ENCODE data around the gene SPNS3. TPM values are rescaled to one million over a fixed set of nuclear protein-coding genes. Genes with fewer than 3 reads are reported as not detected.

The SPNS3 gene, protein sequence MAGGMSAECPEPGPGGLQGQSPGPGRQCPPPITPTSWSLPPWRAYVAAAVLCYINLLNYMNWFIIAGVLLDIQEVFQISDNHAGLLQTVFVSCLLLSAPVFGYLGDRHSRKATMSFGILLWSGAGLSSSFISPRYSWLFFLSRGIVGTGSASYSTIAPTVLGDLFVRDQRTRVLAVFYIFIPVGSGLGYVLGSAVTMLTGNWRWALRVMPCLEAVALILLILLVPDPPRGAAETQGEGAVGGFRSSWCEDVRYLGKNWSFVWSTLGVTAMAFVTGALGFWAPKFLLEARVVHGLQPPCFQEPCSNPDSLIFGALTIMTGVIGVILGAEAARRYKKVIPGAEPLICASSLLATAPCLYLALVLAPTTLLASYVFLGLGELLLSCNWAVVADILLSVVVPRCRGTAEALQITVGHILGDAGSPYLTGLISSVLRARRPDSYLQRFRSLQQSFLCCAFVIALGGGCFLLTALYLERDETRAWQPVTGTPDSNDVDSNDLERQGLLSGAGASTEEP
- polyA plus RNA-seq (not detected in 2 replicates), polyA minus RNA-seq (not detected in 2 replicates)

DNA sequence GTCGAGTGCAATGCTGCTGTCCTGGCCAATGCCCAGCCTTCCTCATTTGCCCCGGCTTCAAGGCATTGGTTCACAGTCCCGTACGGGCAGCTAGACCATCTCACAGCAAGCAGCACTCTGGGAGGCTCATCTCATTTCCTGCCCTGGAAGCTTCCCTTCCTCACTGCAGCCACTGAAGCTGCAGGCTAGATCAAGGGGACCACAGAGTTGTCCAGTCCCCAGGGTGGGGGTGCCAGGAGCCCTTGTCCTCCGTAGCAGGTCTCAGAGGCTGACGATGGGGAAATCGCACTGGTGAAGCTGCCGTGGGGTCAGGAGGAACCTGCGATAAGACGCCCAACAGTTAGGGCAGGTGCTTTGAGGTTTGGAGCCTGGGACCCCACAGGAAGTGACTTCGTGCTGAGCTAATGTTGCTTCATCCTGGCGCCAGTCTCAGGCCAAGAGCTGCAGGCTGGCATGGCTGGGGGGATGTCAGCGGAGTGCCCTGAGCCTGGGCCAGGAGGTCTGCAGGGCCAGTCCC, at the start of gene SPNS3:
Gene SPNS3 (plus strand): TSS at position 426 of the 517 bp plus-strand sequence. CDS start 28 bp downstream, at position 454.
- Histone ChIP-seq H3F3A (ENCODE audit: insufficient read depth, low read length, poor library complexity, severe bottlenecking) (no peaks in the 10 kb centered on the region), H3K4me3 (ENCODE audit: low read length) (no peak within 1 kb of the TSS), H3K27ac (ENCODE audit: low read length) (no peak within 1 kb of the TSS), H3K79me2 (replicated peaks; ENCODE audit: insufficient read depth, low read length) (no peaks in the 10 kb centered on the region), H3K4me2 (ENCODE audit: low read length) (no peak within 1 kb of the TSS), H3K9ac (ENCODE audit: low read length) (no peak within 1 kb of the TSS), H2AFZ (ENCODE audit: low read depth, low read length) (no peak within 1 kb of the TSS), H3K27me3 (ENCODE audit: insufficient read depth, low read depth, low read length) (no peaks in the 10 kb centered on the region), H4K20me1 (ENCODE audit: insufficient read depth) (no peaks in the 10 kb centered on the region), H3K36me3 (ENCODE audit: insufficient read depth, low read length) (no peaks in the 10 kb centered on the region), H3K9me3 (ENCODE audit: low read length) (no peaks in the 10 kb centered on the region), H3K9me2 (ENCODE audit: insufficient read depth, low read length) (no peaks in the 10 kb centered on the region)
- TF ChIP-seq RAD21 (conservative IDR thresholded peaks at IDR 0.05) (no peak), TAF1 (IDR thresholded peaks at IDR 0.05; ENCODE audit: low read depth) (no peak), POLR2AphosphoS5 (IDR thresholded peaks at IDR 0.05) (no peak), SMC3 (conservative IDR thresholded peaks at IDR 0.05; ENCODE audit: poor library complexity) (no peak), EP300 (conservative IDR thresholded peaks at IDR 0.05; ENCODE audit: poor library complexity, severe bottlenecking) (no peak)
- TF ChIP-seq, protein P1, sequence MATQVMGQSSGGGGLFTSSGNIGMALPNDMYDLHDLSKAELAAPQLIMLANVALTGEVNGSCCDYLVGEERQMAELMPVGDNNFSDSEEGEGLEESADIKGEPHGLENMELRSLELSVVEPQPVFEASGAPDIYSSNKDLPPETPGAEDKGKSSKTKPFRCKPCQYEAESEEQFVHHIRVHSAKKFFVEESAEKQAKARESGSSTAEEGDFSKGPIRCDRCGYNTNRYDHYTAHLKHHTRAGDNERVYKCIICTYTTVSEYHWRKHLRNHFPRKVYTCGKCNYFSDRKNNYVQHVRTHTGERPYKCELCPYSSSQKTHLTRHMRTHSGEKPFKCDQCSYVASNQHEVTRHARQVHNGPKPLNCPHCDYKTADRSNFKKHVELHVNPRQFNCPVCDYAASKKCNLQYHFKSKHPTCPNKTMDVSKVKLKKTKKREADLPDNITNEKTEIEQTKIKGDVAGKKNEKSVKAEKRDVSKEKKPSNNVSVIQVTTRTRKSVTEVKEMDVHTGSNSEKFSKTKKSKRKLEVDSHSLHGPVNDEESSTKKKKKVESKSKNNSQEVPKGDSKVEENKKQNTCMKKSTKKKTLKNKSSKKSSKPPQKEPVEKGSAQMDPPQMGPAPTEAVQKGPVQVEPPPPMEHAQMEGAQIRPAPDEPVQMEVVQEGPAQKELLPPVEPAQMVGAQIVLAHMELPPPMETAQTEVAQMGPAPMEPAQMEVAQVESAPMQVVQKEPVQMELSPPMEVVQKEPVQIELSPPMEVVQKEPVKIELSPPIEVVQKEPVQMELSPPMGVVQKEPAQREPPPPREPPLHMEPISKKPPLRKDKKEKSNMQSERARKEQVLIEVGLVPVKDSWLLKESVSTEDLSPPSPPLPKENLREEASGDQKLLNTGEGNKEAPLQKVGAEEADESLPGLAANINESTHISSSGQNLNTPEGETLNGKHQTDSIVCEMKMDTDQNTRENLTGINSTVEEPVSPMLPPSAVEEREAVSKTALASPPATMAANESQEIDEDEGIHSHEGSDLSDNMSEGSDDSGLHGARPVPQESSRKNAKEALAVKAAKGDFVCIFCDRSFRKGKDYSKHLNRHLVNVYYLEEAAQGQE (IDR thresholded peaks at IDR 0.05; ENCODE audit: borderline replicate concordance), result no peak
- TF ChIP-seq, protein P2, sequence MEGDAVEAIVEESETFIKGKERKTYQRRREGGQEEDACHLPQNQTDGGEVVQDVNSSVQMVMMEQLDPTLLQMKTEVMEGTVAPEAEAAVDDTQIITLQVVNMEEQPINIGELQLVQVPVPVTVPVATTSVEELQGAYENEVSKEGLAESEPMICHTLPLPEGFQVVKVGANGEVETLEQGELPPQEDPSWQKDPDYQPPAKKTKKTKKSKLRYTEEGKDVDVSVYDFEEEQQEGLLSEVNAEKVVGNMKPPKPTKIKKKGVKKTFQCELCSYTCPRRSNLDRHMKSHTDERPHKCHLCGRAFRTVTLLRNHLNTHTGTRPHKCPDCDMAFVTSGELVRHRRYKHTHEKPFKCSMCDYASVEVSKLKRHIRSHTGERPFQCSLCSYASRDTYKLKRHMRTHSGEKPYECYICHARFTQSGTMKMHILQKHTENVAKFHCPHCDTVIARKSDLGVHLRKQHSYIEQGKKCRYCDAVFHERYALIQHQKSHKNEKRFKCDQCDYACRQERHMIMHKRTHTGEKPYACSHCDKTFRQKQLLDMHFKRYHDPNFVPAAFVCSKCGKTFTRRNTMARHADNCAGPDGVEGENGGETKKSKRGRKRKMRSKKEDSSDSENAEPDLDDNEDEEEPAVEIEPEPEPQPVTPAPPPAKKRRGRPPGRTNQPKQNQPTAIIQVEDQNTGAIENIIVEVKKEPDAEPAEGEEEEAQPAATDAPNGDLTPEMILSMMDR (IDR thresholded peaks at IDR 0.05; ENCODE audit: poor library complexity, severe bottlenecking), result no peak

DNA sequence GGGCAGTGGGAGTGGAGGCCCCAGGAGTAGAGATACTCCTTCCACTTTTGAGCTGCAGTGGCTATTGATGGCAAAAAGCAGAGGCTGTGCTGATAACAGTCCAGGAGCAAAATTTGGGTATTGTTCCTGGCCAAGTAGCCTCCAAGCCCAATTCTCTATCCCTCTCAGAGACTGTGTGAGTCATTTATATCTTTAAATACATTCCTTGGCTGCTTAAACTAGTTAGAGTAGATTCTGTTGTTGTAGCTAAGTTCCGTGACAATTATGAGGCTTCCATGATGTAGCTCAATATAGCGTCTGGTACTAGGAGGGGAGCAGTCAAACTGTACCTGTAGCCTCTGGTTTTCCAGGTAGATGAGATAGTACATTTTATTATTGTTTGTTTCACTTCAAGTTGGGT, 47.3 kb upstream of the SPNS3 start:
- Histone ChIP-seq H3K9me3 (ENCODE audit: low read length) (no peaks in the 10 kb centered on the region), H3K4me2 (ENCODE audit: low read length) (no peak overlapping the region), H3K4me3 (ENCODE audit: low read length) (no peak overlapping the region), H3K27me3 (ENCODE audit: insufficient read depth, low read depth, low read length) (no peaks in the 10 kb centered on the region), H3K9ac (ENCODE audit: low read length) (no peak overlapping the region), H4K20me1 (ENCODE audit: insufficient read depth) (no peaks in the 10 kb centered on the region), H3K27ac (ENCODE audit: low read length) (no peak overlapping the region), H2AFZ (ENCODE audit: low read depth, low read length) (no peak overlapping the region), H3K9me2 (ENCODE audit: insufficient read depth, low read length) (no peaks in the 10 kb centered on the region), H3F3A (ENCODE audit: insufficient read depth, low read length, poor library complexity, severe bottlenecking) (no peaks in the 10 kb centered on the region), H3K36me3 (ENCODE audit: insufficient read depth, low read length) (no peaks in the 10 kb centered on the region), H3K79me2 (replicated peaks; ENCODE audit: insufficient read depth, low read length) (no peaks in the 10 kb centered on the region)
- TF ChIP-seq EP300 (conservative IDR thresholded peaks at IDR 0.05; ENCODE audit: poor library complexity, severe bottlenecking), result no peak
- no peak for TF ChIP-seq SMC3 (conservative IDR thresholded peaks at IDR 0.05; ENCODE audit: poor library complexity)
- no peak for TF ChIP-seq TAF1 (IDR thresholded peaks at IDR 0.05; ENCODE audit: low read depth)
- no peak for TF ChIP-seq POLR2AphosphoS5 (IDR thresholded peaks at IDR 0.05)
- TF ChIP-seq, protein P2 (IDR thresholded peaks at IDR 0.05; ENCODE audit: poor library complexity, severe bottlenecking), result no peak
- TF ChIP-seq, protein P1 (IDR thresholded peaks at IDR 0.05; ENCODE audit: borderline replicate concordance), result no peak
- no peak for TF ChIP-seq MXI1 (conservative IDR thresholded peaks at IDR 0.05; ENCODE audit: poor library complexity, severe bottlenecking)
- no peak for TF ChIP-seq RAD21 (conservative IDR thresholded peaks at IDR 0.05)
- no peak for TF ChIP-seq EZH2 (IDR thresholded peaks at IDR 0.05; ENCODE audit: borderline replicate concordance, insufficient read depth, low read length, poor library complexity, severe bottlenecking)
